Dermis blood vessel endothelial cell (primary cell): Measurements from ENCODE around the gene MANBA. TPM values are rescaled to one million over a fixed set of nuclear protein-coding genes. Genes with fewer than 3 reads are reported as not detected.
"Not testable (repeated sequence)": the region's sequence is repeated elsewhere in the genome, so short reads cannot be mapped to it uniquely, and the experiment has no call there.

ENCODE experiments used
- DNase-seq: peaks from one replicate; pipeline ENCODE4 v3.0.0; 2010
- total RNA-seq: library from RNA; depleted of rRNA; stranded (reverse); fragments of >200 nt; gene quantifications from 2 replicates; pipeline ENCODE4 v1.2.3, GENCODE V29; 2014

The MANBA gene
- total RNA-seq, 1 donor from 2014 or later: 25.7 TPM

DNA sequence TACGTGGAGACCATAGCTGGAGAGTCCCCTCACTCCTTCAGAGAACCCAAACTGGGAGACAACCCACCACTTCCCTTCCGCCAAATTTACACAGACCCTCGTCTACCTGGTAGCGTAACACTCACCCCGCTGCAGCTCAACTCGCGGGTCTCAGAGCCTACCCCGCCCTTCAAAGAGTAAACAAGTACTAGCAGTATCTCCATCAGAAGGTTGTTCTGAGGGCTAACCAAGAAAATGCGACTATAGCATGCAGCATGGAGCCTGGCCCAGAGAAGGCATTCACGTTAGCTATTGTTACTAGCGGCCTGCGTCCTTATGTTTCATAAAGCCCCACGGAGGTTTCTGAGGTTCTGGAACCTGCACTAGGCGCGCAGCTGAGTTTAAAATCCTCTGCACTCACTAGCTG is 531 bp upstream of the MANBA start:
- peak; percentile 22 for DNase-seq

DNA sequence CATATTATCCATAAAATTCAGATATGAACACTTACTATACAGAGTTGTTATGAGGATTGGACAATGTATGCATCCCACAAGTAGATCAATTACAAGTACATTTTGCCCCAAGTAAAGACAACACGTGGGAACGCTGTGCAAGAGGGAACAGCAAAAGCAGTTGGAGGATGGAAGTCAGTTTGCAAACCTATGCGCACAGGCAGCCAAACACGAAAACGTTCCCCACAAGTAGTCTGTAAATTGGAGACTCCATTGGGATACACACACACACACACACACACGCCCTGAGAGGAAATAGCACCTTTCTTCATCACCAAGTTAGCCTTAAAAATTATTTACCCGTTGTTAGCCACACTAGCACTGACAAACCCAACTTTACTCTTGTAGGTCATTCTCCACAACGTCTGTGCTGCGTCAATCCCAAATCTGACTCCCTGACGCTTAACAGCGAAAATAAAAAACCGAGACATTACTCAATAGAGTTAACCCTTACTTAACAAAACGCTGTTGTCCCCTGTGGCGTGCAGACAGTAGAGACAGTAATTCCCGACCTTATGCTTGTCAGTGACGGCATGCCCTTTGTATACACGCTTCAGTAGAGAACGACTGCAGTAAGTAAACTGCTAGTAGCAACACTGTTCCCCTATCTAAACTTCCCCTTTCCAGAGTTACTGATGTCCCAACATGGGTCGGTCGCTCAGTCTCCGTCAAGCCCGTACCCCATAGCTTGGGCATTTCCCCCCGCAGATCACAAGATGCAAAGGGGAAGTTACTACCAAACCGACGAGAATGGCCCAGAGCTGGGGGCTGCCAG is 730 bp downstream of the MANBA start:
- peak; percentile 34 for DNase-seq

DNA sequence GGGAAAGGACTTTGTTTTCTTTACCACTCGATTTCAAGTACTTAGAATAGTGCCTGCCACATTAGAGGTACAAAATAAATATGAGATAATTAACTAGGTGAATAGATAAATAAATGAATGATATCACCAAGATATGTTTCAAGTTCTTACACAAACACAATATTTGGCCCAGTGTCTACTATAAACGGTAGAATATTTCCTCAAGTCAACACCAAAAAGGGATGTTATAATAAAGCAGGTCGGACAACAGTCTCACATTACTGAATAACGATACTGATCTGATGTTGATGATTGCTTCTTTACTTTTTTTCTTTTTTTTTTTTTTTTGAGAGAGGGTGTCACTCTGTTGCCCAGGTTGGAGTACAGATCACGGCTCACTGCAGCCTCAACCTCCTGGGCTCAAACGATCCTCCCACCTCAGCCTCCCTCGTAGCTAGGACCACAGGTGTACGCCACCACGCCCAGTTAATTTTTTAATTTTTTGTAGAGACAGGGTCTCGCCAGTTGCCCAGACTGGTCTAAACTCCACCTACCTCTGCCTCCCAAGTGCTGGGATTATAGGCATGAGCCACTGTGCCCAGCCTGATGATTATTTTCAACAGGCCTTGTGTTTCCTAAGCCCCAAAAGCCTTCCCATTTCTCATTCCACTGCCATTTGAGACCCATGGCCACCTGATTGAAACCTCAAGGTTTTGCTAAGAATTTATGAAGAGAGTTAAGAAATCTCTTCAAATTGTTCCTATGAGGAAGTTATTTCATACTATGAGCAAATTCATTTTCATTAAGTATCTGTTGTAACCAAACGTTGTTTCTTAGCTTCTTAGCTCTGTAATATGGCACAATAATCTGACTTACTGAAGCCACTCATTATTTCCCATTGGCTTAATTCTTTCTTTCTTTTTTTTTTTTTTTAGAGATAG is 2.3 kb downstream of the MANBA start:
- DNase-seq: no peak

DNA sequence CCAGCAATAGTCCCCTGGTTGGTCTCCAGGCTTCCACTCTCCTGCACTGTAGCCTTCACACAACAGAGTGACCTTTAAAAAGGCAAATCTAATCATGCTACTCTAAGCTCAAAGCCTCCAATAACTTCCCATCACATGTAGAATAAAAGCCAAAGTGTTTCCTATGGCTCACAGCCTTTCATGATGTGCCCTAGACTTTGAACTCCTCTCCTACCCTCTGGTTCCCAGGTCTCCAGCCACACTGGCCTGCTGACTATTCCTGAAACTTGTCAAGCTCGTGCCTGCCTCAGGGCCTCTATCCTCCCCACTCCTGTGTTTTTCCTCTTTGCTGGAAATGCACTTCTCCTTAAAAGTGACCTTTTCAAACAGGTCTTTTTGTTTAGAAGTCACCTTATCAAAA is 3.1 kb downstream of the MANBA start:
- no peak for DNase-seq

DNA sequence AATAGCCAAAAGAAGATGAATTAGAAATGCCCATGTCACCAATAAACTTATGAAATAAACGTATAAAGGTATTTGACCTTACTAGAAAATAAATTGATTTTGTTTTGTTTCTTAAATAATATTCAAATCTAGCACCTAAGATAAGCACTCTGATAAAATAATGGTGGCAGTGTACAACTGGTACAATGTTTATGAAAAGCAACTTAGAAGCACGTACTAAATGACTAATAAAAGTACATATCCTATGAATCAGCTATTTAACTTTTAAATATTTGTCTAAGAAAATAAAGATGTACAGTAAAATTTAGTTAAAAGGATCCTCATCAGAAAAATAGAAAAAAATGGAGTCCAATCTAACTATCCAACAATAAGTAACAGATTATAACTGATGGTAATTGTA is 6.7 kb downstream of the MANBA start:
- DNase-seq: no peak

DNA sequence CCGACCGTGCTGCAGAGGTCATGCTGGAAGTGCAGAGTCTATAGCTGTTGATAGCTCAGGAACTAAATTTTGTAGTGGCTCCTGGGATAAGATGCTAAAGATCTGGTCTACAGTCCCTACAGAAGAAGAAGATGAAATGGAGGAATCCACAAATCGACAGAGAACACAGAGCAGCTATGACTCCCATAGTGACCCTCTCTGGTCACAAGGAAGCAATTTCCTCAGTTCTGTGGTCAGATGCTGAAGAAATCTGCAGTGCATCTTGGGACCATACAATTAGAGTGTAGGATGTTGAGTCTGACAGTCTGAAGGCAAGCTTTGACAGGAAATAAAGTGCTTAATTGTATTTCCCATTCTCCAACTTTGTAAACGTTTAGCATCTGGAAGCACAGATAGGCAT is 8.8 kb downstream of the MANBA start:
- DNase-seq: no peak

DNA sequence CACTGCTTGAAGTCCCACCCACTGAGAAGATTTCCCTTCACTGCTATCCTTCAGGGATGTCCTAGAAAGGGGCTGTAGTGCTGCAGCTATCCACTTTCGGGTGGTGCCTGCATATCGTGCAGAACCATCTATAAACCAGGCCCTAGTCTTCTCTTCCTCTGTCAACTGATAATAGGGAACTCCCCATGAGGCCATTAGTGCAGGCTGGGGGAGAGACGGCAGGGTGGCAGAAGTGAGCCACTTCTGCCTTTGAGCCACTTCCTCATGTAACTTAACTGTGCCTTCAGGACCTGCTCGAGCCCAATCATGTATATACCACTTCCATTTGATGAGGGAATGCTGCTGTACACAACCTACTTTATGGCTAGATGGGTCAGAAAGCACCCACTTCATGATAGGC is 17.4 kb downstream of the MANBA start:
- DNase-seq: not testable (repeated sequence)

DNA sequence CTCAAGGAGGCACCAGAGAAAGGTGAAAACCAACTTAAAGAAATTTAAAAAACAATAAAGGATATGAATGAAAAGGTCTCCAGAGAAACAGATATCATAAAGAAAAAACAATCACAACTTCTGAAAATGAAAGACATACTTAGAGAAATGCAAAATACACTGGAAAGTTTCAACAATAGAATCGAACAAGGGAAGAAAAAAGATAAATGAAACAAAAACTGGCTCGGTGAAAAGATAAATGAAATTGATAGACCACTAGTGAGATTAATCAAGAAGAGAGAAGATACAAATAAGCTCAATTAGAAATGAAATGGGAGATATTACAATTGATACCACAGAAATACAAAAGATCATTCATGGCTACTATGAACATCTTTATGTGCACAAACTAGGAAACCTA is 22.0 kb downstream of the MANBA start:
- not testable (repeated sequence) for DNase-seq

DNA sequence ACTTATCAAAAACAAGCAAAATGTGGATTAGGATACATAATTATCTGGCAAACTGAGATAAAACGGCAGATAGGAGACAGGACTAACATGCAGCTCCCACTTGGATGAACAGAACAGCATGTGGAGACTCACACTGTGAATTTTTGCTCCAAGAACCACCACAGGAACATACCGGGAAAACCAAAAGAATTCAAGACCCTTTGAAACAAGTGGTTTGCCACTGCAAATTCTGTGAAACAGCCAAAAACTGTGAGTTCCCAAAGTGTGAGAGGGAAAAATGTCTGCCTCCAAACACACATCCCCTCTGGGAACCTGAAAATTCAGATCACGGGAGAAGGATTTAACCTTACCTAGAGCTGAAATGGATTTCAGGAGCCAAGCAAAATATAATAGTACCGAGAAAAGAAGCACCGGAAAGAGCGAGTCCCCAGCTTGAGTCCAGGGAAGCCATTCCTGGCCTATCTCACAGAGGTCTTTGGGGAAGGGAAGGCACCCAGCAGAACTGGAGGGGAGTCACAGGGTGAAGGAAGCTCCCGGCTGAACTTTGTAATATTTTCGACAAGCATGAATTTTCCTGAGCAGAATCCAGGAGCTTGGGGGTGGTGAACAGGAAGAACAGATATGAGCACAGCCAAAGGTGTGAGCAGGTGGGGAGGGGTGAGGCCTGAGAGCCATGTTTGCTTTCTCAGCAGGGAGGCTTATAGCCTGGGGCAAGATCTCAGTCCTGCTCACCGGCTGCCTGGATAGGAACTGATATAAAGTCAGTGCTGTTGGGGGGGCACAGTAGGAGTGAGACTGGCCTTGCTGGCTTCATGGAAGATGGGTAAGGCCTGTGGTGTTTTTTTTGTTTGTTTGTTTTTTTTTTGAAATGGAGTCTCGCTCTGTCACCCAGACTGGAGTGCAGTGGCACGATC is 23.9 kb downstream of the MANBA start:
- DNase-seq: no peak

DNA sequence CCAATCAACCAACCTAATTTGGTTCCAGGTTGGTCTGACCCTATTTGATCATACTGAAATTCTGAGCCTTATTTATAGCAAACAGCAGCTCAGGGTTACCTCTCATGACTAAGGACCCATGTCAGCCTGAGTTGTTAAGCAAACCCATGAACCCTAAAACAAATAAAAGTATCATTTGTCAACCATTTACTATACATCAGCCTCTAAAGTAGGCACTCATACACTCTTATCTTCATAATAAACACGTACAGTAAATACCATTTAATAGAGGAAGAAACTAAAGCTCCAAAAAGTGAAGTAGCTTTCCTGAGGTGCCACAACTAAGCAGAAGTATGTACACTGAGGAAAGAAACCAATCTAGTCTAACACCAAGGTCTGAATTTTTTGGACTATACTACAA is 25.2 kb downstream of the MANBA start:
- DNase-seq: no peak

DNA sequence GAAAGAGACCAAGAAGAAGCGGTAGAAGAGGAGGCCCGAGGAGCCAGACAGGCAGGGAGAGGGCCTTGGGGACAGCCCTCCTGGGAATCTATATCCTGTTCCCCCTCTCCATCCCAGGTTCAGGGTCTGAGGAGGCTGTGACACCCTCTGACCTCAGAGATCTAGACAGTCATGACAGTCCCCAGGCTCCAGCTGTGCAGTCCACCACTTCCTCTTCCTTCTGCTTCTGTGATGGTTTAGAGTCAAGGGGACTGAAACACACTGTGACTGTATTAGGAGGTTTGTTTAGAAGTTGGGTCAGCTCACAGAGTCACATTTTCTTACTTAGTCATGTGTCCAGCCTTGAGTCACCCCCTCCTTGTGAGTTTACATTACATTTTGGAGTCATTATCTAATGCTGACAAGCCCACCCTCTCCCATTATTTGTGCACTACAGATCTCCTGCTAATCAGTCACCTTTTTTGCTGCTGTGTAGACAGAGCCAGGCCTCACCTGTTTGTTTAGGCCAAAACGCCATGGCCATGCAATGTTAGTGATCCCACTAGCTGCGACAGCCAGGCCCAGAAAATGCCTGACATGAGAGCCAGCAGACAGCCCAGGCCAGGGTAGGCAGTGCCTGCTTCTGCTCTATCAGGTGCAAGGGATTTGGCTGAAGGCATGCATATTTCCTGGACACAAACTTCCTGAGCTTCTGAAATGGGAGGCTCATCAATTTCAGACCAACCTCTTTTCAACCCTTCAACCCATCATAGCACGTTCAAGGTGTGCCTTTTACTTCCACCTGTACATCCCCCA is 26.0 kb downstream of the MANBA start:
- no peak for DNase-seq

DNA sequence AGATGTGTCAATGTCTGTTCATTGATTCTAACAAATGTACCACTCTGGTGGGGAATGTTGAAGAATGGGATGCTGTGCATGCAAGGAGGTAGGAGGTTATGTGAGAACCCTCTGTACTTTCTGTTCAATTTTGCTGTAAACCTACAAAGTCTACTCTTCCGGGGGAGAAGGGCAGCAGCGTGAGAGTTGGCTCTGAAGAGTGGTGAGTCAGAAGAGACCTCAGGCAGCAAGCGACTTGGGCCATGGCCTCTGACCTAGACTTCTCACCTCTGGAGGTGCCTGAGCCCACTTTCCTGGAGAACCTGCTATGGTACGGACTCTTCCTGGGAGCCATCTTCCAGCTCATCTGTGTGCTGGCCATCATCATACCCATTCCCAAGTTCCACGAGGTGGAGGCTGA is 26.7 kb downstream of the MANBA start:
- DNase-seq: no peak

DNA sequence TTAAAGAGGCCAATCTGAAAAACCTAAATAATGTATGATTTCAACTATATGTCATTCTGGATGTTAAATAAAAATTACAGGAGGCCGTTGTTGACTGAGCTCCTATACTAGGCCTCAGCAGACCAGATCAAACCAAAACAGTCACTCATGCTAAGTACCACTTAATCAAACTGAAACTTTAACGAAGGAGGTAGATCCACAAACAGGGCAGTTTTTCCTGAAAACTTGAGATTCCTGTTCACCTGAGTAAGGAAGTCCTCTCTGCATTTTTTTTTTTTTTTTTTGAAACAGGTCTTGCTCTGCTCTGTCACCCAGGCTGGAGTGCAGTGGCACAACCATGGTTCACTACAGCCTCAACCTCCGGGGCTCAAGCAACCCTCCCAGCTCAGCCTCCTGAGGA is 27.7 kb downstream of the MANBA start:
- no peak for DNase-seq

DNA sequence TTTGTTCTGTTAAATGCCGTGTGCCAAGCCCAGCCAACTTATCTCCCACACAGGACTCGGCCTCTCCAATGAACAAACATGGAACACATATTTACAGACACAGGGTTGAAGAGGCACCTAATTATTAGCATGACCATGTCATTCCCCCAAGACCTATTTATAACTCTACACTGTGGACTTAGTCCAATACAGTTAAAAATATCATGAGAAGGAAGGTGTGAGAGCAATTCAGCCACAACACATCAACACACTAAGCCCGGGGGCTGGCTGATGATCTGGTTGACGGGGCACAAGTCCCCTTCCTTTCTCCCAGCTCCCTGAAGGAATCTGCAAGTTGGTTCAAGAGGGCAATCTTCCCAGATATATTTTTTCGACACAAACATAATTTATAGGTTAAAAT is 28.1 kb downstream of the MANBA start:
- DNase-seq: no peak

DNA sequence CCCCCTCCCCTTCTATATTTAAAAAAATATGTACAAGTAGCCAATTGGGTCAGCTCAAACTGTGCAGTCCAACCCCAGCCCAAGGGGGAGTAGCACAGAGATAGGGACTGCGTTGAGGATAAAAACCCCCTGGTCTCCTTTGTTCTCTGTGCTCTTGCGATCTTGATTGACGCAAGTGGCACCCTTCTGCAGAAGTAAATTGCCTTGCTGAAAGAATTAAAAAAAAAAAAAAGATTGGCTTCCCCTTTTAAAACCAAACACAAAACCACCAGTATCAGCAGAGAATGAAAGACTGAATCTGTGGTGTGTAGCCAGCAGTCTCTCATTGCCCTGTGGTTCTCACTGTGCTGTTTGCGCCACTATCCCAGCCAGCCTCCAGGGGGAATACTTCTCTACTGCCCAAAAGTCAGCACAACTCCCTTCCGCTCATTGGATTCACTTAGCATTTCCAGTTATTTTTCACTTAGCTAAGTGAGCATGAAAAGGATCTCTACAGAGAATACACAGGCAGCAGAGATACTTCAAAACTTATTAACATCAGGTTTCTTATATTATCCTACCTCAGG is 29.7 kb downstream of the MANBA start:
- peak; percentile 20 for DNase-seq

DNA sequence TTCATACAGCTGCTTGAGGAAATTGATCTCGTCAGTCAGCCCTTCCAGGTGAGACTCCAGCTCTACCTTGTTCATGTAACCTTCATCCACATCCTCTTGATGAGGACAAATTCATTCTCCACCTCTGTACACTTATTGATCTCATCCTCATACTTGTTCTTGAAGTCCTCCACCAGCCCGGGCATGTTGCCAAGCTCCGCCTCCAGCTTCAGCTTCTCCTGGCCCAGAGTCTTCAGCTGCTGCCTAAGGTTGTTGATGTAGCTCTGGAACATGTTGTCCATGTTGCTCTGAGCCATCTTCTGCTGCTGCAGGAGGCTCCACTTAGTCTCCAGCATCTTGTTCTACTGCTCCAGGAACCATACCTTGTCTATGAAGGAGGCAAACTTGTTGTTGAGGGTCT is 31.3 kb downstream of the MANBA start:
- not testable (repeated sequence) for DNase-seq

DNA sequence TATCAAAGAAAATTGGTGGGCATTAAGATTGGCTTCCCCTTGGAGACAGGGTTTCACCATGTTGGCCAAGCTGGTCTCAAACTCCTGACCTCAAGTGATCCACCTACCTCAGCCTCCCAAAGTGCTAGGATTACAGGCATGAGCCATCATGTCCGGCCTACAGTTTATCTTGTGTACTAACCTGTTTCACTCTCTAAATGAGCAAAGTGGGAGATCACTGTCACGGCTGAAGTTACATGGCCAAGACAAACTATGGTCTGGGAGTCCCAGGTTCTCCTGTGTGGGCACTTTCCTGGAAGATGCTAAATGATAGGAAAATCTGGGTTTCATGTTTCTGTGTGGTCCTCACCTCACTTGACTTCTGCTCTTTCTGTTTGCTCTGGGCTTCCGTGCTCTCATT is 33.8 kb downstream of the MANBA start:
- DNase-seq: not testable (repeated sequence)

DNA sequence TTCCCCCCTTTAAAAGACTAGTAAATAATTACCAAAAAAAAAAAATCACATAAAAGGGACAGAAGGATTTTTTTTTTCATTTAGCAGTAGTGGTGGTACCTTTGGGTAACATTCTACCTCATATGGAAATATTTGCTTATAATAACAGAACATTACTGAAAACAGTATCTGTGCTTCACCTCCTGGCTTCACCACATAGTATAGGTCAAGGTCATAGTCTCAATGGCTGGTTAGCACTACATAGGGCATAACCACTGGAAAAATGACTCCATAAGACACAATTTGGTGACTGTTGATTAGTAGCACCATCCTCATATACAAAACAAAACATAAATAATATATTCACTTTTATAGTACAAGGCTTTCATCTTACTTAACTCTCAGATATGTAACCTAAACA is 34.7 kb downstream of the MANBA start:
- DNase-seq: no peak

DNA sequence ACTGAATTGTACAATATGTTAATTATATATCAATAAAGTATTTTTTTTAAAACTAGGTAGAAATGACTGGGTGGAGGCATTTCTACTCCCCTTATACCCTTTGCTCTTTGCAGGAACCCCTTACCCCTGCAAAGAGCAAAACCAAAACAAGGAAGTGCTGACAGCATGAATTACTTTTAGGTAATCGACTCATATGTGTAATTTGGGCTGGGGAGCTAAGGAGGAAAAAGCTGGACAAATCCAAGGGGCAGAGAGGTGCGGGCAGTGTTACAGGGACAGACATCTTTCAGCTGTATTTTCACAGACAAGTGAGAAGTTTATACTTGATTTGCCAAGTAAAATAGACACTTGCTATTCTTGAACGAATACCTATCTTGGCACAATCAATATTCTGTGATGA is 35.5 kb downstream of the MANBA start:
- no peak for DNase-seq

DNA sequence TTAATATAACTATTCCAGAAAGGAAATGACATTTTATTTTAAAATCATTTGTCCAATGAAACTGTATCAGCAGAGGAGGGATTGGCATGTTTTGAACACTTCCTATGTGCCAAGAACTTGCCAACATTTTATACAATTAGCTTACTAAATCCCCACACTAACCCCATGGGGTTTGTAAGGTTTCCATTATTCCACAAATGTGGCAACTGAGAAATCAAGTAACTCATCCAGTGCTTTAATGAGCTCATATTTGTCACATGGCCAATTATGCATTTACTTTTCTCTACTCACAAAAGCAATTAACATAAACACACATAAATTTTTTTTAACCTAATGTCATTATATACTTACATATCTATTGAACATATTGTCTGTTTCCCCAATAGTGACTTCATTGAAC is 37.3 kb downstream of the MANBA start:
- DNase-seq: no peak

DNA sequence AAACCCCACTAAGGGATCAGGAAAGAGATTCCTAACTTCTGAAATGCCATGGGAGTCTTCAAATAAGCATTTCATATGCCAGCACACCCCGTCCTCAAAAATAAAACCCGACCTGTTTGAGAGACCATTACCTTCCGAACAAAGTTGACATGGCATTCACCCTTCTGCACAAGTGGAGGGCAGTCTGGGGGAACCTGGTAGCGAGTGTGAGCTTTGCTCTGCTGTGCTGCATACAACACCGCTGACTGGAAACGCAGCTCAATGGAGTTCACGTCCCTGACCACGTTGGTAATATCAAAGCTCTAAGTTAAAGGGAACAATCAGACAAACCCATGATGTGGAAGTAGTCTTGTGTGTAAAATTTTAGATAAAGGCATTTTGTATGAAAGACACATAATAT is 38.0 kb downstream of the MANBA start:
- no peak for DNase-seq
